HG03139 (cell line): Measurements from ENCODE around the gene NAV2.

Experiments
- ATAC-seq: cut with Tn5 transposase; IDR thresholded peaks from one replicate; pipeline ENCODE4 v1.9.1; 2021; ENCODE audit not compliant: unreplicated experiment

Gene NAV2

DNA sequence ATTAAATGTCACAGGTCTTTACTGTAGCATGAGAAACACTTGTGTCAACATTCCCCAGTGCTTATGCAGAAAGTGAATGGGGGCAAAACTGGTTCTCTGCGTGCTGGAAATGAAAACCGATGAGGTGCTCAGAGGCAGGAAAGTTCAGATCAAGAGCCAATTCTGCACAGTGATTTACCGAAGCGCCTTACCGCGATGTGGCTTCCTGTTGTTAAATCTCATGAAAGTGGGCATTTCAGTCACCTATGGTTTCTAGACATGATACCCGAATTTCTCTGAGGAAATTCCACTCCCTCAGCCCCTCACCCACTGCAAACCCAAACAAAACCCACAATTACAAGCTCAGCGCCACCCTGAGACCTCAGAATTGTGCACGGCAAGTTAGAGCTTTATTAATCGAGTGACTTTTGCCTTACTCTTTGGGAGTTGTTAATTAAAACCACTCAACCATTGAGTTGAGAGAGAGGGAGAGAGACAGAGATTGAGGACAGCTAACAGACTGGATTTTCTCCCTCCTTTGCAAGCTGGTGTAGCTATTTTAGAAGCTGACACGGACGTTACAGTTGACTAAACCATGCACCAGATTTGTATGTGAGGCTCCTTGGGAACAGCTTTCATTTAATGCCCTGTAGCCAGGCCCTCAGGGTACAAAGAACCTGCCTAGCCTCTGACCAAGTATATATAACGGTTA, 251.2 kb downstream of the NAV2 start:
- ATAC-seq = no peak

- no peak for ATAC-seq
These were observed 253.8 kb downstream of the NAV2 start for GRCh38 chr11:19966441-19966840.

GRCh38 chr11:19966927-19967326, 254.3 kb downstream of the NAV2 start:
- ATAC-seq = no peak

DNA sequence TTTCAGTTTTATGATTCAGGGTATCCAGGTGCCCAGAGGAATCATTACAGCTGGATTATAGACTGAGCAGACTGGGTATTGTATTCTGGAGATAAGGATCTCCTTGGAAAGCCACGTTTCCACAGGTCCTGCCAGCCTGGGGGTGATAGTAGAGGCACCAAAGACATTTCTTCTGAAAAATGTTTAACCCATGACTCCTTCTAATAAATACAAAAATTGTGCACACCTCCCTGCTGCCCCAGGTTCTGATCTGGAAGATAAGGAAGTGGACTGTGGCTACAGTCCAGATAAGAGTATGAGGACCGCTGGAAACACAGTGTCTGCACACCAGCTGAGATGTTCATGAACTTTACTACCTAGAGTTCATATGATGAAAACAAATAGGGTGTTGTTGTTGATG, 255.2 kb downstream of the NAV2 start:
- no peak for ATAC-seq

GRCh38 chr11:19968860-19969259, 256.2 kb downstream of the NAV2 start:
- no peak for ATAC-seq

DNA sequence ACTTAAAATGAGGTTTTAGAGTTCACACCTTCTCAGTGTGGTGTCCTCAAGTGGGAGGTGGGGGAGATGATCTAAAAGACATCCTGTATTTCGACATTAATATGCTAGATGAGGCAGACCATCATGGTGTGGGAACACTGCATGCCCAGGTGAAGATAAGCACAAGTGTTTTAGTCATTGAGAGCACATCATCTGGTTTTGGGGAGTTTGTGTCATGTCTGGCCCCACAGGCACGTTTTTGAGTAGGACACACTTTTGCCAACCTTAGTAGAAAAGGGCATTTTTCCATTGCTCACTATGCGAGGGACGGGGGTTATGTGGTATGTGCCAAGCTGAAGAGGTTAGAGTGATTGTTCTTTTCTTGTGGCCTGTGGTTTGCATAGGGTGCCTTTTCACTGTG, 258.3 kb downstream of the NAV2 start:
- no peak for ATAC-seq

DNA sequence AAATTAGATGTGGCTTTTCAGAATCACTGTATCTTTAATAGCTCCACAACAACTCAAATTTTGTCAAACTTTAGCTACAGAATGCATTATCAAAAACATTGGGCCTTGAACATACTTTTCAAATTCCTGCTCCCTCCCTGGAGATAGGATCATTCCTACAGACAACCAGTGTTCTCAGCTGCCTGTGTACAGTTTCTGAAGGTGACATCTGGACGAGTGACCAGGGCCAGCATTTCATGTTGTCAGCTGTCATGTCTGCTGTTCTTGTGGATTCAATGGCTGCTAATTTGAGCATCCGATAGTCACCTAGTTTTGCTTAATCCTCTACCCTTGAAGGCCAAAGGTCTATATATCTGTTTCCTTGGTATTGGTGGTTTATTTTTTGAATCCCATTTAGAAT, 259.5 kb downstream of the NAV2 start:
- ATAC-seq = no peak

DNA sequence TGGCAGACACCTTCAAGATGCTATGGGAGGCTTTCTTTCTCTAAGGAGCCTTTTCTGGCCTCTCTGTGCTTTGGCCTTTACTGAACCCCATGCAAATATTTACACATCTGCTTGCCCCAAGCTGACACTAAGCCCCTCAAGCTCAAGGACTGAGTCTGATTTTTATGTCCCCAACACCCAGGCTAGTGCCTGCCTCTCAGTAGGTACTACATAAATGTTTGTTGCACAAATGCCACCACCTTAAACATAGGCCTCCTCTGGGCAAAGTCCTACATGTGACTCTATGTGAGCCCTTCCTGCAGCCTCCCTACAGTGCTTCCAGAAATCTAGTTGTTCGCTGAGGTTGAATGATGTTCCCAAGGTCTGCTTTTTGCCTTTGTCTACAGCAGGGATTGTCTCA, 260.0 kb downstream of the NAV2 start:
- ATAC-seq = no peak

- no peak for ATAC-seq
These were observed 260.5 kb downstream of the NAV2 start for GRCh38 chr11:19973136-19973635.

DNA sequence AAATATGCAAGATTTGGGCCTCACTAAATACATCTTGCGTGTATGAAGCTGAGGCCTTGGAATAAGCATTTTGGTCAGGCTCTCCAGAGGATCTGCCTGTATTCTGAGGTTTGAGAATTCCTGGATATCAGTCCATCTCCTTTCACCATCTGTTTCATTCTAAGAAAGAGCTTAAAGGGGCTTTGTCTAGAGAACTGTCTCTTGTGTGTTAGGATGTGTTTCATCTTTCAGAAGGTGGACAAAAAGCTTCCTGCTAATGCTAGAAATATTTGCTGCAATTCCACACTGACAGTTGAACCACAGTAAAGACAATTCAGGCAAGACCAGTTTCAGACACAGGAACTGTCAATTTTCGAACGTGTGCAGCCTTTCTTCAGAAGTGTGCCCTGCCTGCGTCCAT, 262.2 kb downstream of the NAV2 start:
- ATAC-seq = no peak

GRCh38 chr11:19975414-19975990, 262.9 kb downstream of the NAV2 start:
- no peak for ATAC-seq

GRCh38 chr11:19976281-19976941, 263.8 kb downstream of the NAV2 start:
- ATAC-seq = no peak

- ATAC-seq = no peak
These were observed 265.3 kb downstream of the NAV2 start for GRCh38 chr11:19977941-19978340.

GRCh38 chr11:19978668-19979518, 266.3 kb downstream of the NAV2 start:
- ATAC-seq = peak; percentile 53

- peak; percentile 80 for ATAC-seq
These were observed 266.8 kb downstream of the NAV2 start for GRCh38 chr11:19979519-19979845.

DNA sequence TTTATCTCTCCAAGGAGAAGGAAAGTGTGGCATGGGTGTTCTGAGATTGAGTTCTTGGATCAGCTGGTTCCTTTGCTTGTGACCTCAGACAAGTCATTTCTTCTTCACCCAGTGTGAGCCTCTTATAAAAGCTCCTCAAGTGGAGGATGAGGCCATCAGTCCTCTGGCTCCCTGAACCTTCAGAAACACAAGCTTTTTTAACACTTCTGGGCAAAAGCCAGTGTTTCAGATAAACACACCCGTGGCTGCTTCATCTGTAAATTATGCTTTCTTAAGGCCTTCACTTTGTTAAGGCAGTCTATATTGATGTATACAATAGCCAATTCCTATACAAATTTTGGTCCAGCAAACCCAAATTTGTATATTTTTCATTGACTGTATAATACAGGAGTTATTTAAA, 267.8 kb downstream of the NAV2 start:
- ATAC-seq = no peak

DNA sequence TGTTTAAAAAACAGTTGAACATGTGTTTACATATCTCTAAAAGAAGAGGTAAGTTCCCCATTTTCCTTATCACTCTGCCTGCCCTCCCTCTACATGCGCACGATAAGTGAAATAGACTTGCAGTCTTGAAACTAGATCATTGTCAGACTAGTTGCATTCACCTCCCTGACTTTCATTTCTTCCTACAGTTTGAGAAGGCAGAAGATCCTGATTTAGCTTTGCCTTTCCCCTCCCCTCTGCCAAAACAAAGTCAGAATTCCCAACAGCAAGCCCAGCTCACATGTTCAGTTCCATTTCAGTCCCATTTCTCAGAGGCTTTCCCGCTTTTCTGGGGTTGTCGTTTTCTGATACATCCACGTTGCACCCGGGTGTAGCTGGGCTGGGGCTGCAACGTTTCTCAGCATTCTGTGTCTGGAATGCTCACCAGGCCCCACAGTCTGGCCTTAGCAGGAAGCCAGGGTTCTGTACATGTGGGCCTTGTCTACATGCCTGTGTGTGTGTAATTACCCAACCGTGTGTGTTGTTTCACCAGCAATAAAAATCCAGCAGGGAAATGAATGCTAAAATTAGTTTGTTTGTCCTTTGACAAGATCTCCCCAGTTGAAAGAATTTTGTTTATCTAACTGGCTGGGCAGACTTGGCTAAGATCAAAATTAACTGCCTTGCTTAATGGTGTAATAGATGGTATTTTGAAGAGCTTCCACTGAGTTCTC, 268.5 kb downstream of the NAV2 start:
- no peak for ATAC-seq

DNA sequence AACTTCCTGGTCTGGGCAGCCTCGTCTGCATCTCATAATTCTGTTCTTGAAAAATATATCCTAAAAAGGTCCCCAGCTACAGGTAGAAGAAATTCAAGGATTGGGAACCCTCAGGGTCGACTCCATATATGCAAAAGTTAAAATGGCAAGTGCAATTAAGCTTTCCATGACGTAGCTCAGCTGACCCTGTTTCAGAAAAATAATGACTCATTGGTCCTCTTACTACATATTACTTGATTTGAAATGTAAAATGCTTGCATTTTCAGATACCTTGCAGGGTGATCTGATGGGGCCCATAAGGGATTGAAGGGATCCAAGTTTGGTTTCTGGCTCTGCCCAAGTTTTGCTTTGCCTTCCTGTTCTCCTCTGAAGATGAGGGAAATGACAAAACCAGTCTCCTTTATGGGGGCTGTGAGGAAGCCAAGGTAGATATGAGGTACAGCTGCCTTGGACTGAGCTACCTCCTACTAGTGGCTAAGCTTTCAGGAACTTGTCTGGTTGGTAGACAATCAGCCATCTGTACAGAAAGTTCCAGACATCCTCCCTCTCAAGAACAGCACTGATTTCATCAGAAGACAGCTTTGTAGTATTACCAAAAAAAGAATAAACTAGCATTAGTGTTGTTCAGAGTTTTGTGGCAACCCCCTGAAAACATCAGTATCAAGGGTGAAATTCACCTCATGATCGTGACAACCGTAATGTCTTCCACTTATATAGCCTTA, 270.3 kb downstream of the NAV2 start:
- ATAC-seq = no peak

DNA sequence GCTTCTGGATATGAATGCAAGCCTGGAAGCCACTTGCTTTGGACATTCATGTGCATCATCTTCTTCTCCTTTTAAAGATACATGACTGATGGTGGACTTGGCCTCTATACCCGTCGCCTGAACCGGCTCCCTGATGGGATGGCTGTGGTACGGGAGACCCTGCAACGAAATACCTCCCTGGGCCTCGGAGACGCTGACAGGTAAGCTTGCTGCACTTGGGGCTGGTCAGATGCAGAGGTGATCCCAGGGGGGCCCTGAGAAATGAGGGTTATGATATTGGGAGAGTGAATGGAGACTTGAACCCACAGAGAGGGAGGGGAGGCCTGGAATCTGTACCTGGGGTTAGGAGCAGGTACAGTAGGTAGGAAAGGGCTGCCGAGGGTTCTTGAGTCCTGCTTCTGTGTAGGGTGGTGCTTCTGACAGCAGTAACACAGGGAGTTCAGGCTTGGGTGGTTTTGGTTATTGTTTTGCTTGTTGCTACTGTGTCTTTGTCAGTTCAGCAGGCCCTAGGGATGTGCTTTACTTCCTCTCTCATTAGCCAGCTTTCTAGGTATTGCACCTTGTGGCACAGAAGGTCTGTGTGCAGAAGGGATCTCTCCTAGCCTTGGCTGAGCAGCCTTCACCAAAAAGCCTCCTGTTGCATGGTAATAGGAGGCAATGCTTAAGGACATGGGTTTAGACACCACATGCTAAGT, 271.6 kb downstream of the NAV2 start:
- no peak for ATAC-seq

DNA sequence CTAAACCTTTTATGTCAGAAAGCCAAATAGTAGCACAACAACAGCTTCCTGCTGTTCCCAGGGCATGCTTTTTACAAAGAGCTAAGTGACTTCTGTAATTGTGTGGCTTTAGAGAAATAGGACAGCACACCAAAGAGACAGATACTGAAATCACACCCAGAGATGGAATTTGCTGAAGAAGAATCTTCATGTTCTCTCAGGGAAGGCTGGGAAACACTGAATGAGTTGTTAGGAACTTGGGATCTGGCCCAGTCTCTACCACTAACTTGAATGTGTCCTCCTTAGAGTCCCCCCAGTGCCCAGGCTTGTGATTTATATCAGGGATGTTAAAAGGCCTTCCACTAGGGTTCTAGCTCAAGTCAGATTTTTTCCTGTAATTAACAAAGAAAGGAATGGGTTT, 272.5 kb downstream of the NAV2 start:
- ATAC-seq = no peak
